ENCODE results near the gene FOXJ3. TPM values are rescaled to one million over a fixed set of nuclear protein-coding genes. Genes with fewer than 3 reads are reported as not detected.

FOXJ3 gene
- total RNA-seq, 2 donors from 2014 or later = 30.6 to 62.0 TPM

DNA sequence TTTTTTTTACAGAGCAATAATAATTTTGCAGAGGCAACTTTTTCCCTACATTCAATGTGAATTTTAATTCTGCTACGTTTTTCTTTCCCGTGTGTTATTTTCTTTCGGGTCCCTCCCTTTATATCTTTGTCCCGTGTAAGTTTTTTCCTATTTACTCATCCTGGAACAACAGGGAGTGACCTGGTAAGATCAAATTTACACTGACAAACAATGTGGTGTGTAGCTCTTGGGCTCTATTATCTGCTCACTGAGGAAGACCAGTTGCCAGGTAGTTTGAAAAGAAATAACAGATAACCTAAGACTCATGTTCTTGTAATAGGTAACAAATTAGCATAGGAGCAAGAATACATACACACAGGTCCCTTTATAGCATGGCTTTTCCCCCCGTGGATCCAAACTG lies 136.8 kb downstream of the FOXJ3 start:
- peaks cover 5% of the 10 kb centered on the region for H3K9me3 ChIP-seq

DNA sequence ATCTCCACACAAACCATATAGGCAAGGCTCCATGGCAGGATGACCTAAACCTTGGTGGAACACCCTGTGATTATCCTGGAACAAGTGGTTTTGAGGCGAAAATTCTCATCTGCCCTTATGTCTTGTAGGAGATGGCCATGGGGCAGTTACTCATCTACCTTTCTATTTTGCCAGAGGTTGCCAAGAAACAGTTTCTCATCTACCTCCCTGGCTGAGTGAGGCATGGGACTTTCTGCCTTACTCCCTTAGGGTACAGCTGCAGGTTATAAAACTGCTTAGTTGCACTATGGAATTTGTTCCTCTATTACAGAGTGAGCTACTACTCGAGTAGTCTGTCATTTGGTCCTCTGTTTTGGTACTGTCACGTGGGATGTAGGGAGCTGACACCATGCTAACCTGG lies 139.2 kb downstream of the FOXJ3 start:
- H3K9me3 ChIP-seq = no peaks in the 10 kb centered on the region
- no peaks in the 10 kb centered on the region for H3K27me3 ChIP-seq (replicated peaks; ENCODE audit: insufficient read depth)
- no peaks in the 10 kb centered on the region for H3K4me1 ChIP-seq (ENCODE audit: control insufficient read depth in 1 of 2, low read depth in 2 of 2)
- peaks cover 19% of the 10 kb centered on the region for H3K36me3 ChIP-seq
- H3K4me3 ChIP-seq = no peak overlapping the region
- no peak for ATAC-seq (ENCODE audit: insufficient number of reproducible peaks, low FRiP score, low read depth)
- no peak for DNase-seq (ENCODE audit: low spot score)
- no peak overlapping the region for H3K27ac ChIP-seq
- TF ChIP-seq, protein P1, sequence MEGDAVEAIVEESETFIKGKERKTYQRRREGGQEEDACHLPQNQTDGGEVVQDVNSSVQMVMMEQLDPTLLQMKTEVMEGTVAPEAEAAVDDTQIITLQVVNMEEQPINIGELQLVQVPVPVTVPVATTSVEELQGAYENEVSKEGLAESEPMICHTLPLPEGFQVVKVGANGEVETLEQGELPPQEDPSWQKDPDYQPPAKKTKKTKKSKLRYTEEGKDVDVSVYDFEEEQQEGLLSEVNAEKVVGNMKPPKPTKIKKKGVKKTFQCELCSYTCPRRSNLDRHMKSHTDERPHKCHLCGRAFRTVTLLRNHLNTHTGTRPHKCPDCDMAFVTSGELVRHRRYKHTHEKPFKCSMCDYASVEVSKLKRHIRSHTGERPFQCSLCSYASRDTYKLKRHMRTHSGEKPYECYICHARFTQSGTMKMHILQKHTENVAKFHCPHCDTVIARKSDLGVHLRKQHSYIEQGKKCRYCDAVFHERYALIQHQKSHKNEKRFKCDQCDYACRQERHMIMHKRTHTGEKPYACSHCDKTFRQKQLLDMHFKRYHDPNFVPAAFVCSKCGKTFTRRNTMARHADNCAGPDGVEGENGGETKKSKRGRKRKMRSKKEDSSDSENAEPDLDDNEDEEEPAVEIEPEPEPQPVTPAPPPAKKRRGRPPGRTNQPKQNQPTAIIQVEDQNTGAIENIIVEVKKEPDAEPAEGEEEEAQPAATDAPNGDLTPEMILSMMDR (IDR thresholded peaks at IDR 0.05) = no peak

More for the DNA sequence above, 136.8 kb downstream of the FOXJ3 start:
- H3K4me3 ChIP-seq = no peak overlapping the region
- TF ChIP-seq, protein P1 (IDR thresholded peaks at IDR 0.05) = no peak
- ATAC-seq (ENCODE audit: insufficient number of reproducible peaks, low FRiP score, low read depth) = no peak
- peaks cover 23% of the 10 kb centered on the region for H3K36me3 ChIP-seq
- no peak for DNase-seq (ENCODE audit: low spot score)
- no peaks in the 10 kb centered on the region for H3K27me3 ChIP-seq (replicated peaks; ENCODE audit: insufficient read depth)
- no peaks in the 10 kb centered on the region for H3K4me1 ChIP-seq (ENCODE audit: control insufficient read depth in 1 of 2, low read depth in 2 of 2)
- no peak overlapping the region for H3K27ac ChIP-seq

DNA sequence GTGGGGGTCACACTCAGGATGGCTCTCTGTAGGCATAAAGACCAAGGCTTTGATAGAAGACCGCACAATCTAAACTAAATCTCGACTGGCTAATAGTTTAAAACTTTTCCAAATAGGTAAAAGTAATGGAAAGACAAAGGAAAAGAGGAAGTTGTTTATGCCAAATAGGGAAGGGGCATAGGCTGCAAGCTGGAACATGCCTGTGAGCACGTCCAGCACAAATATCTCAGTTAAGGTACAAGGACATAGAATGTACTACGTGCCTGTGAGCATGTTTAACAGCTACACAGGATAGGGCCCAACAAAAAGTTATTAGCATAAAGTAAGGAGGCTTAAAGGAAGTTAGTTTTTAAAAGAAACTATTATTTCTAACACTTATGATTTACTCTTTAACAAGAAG lies 142.9 kb downstream of the FOXJ3 start:
- no peaks in the 10 kb centered on the region for H3K4me1 ChIP-seq (ENCODE audit: control insufficient read depth in 1 of 2, low read depth in 2 of 2)
- DNase-seq (ENCODE audit: low spot score) (no peak), ATAC-seq (ENCODE audit: insufficient number of reproducible peaks, low FRiP score, low read depth) (no peak)
- H3K4me3 ChIP-seq = no peak overlapping the region
- TF ChIP-seq, protein P1 (IDR thresholded peaks at IDR 0.05) = no peak
- no peak overlapping the region for H3K27ac ChIP-seq
- H3K27me3 ChIP-seq (replicated peaks; ENCODE audit: insufficient read depth) = no peaks in the 10 kb centered on the region
- H3K9me3 ChIP-seq = no peaks in the 10 kb centered on the region
- H3K36me3 ChIP-seq = peaks cover 11% of the 10 kb centered on the region

DNA sequence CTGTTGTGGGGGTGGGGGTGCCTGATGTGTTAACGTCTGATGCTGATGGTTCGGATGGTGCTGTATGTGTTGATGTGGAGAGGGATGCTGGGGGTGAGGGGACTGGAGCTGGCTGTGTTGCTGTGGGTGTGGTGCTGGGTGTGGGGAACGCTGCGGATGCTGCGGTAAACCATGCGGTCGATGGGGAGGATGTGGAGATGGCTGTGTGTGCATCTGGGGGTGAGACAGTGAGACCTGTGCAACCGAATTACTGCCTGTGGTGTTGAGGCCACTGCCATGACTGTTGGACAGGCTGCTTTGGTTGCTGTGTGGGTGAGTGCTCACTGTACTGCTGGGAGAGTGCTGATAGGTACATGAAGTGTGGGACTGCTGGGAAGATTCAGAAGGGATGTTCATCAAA lies 143.7 kb downstream of the FOXJ3 start:
- Histone ChIP-seq H3K27me3 (replicated peaks; ENCODE audit: insufficient read depth) (no peaks in the 10 kb centered on the region), H3K4me1 (ENCODE audit: control insufficient read depth in 1 of 2, low read depth in 2 of 2) (peaks cover 0 to 1% of the 10 kb centered on the region in 2 donors), H3K9me3 (no peaks in the 10 kb centered on the region), H3K27ac (no peak overlapping the region), H3K36me3 (peaks cover 9% of the 10 kb centered on the region), H3K4me3 (no peak overlapping the region)
- DNase-seq (ENCODE audit: low spot score) = no peak
- TF ChIP-seq, protein P1 (IDR thresholded peaks at IDR 0.05) = no peak
- ATAC-seq (ENCODE audit: insufficient number of reproducible peaks, low FRiP score, low read depth) = no peak

DNA sequence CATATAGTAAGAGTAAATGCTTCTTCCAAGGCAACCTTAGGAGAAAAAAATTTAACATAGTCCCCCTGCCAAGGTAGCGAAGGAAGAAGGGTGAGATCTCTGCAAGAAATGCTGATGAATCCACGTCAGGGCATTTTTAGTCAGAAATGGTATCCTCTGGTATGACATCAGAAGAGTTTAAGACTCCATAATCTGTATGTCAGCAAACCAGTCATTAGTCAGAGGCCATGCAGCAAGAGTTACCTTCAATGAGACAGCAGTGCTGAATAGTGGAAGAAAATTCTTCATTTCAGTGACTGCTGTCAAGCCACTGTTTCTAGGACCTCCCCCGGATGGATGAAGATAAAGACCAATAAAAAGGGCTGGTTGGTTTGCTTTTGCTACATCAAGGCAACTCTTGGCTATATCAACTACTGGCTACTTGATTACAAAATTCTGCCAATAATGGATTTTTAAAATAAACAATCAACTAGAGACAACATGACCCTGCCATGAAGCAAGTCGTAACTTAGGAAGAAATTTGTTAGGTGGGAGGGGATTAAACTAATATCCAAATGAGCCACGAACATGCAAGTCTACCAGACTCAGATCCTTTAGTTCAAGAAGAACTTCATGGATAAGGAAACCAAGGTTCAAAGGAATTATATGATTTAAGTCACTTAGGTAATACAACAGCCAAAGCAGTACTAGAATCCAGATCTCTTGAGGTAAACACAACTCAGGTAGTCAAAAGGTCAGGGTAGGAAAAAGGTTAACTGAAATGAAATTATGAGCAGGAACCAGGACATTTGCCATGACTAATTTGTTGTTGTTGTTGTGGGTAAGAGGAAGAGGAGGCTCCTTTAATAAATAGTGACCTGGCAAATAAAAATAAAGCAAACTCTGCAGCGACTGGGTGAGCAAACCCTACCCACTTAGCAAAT lies 144.8 kb downstream of the FOXJ3 start:
- Histone ChIP-seq H3K27me3 (replicated peaks; ENCODE audit: insufficient read depth) (no peaks in the 10 kb centered on the region), H3K4me1 (ENCODE audit: control insufficient read depth in 1 of 2, low read depth in 2 of 2) (peaks cover 0 to 4% of the 10 kb centered on the region in 2 donors), H3K4me3 (no peak overlapping the region), H3K27ac (no peak overlapping the region), H3K36me3 (peaks cover 6% of the 10 kb centered on the region), H3K9me3 (no peaks in the 10 kb centered on the region)
- DNase-seq (ENCODE audit: low spot score) (no peak), ATAC-seq (ENCODE audit: insufficient number of reproducible peaks, low FRiP score, low read depth) (no peak)
- TF ChIP-seq, protein P1 (IDR thresholded peaks at IDR 0.05) = no peak

Data from thoracic aorta (tissue), 2 donors.